HCT116 (cell line): ENCODE measurements around the gene PNMA6E.

Source experiments
- EGR1 ChIP-seq: IDR thresholded peaks from 2 replicates; pipeline ENCODE4 v1.6.1; 2012; ENCODE audit warnings: low read depth
- EZH2phosphoT487 ChIP-seq: fragments of 200-600 bp; IDR thresholded peaks from 2 replicates; pipeline ENCODE4 v1.6.1; 2018; ENCODE audit warnings: antibody characterized with exemption, borderline replicate concordance
- FOSL1 ChIP-seq: IDR thresholded peaks from 2 replicates; pipeline ENCODE4 v1.6.1; 2012; ENCODE audit warnings: low read depth
- JUND ChIP-seq: IDR thresholded peaks from 2 replicates; pipeline ENCODE4 v1.6.1; 2012
- POLR2A ChIP-seq: IDR thresholded peaks from 2 replicates; pipeline ENCODE4 v1.7.0; 2011; ENCODE audit warnings: borderline replicate concordance; ENCODE audit not compliant: insufficient read depth, insufficient read length; ENCODE audit errors: extremely low read depth
- POLR2AphosphoS5 ChIP-seq: IDR thresholded peaks from 2 replicates; pipeline ENCODE4 v1.6.1; 2011; ENCODE audit warnings: mild to moderate bottlenecking, low read depth, low read length, moderate library complexity
- SP1 ChIP-seq: IDR thresholded peaks from 2 replicates; pipeline ENCODE4 v1.6.1; 2012; ENCODE audit warnings: low read depth
- TCF7L2 ChIP-seq: IDR thresholded peaks from 2 replicates; pipeline ENCODE4 v1.7.0; 2011; ENCODE audit warnings: borderline replicate concordance, inconsistent platforms; ENCODE audit not compliant: insufficient read depth, insufficient read length; ENCODE audit errors: extremely low read depth
- YY1 ChIP-seq: IDR thresholded peaks from 2 replicates; pipeline ENCODE4 v1.6.1; 2011; ENCODE audit warnings: low read length, low read depth, moderate library complexity, mild to moderate bottlenecking; ENCODE audit not compliant: insufficient replicate concordance; ENCODE audit errors: extremely low read depth
- ZBTB33 ChIP-seq: IDR thresholded peaks from 2 replicates; pipeline ENCODE4 v1.6.1; 2011; ENCODE audit warnings: mild to moderate bottlenecking, low read length, moderate library complexity; ENCODE audit not compliant: insufficient replicate concordance; ENCODE audit errors: extremely low read depth
- ZFX ChIP-seq: fragments of 450-650 bp; IDR thresholded peaks from 2 replicates; pipeline ENCODE4 v1.6.1; 2017
- TF ChIP-seq, protein P1 (sequence below), 3 experiments: fragments of 200-600 bp in 1 of 3; sonication (generic) in 1 of 3; IDR thresholded peaks in 2 of 3; conservative IDR thresholded peaks in 1 of 3; 2 replicates each; pipeline ENCODE4 v1.5.1; 2012 to 2017; ENCODE audit warnings: low read depth in 2 of 3, low read length in 2 of 3, antibody characterized with exemption in 1 of 3, borderline replicate concordance in 1 of 3, control low read depth in 1 of 3, mild to moderate bottlenecking in 1 of 3, mixed read lengths in 1 of 3, mixed run types in 1 of 3, moderate library complexity in 1 of 3; ENCODE audit not compliant: insufficient read depth in 1 of 3
- TF ChIP-seq, protein P2 (sequence below): IDR thresholded peaks from 2 replicates; pipeline ENCODE4 v1.6.1; 2012

- TF ChIP-seq JUND (no peak), EGR1 (no peak), FOSL1 (no peak), YY1 (no peak), POLR2AphosphoS5 (no peak), POLR2A (no peak), ZFX (no peak), TCF7L2 (no peak), SP1 (no peak), EZH2phosphoT487 (no peak), ZBTB33 (no peak)
- TF ChIP-seq, protein P1, sequence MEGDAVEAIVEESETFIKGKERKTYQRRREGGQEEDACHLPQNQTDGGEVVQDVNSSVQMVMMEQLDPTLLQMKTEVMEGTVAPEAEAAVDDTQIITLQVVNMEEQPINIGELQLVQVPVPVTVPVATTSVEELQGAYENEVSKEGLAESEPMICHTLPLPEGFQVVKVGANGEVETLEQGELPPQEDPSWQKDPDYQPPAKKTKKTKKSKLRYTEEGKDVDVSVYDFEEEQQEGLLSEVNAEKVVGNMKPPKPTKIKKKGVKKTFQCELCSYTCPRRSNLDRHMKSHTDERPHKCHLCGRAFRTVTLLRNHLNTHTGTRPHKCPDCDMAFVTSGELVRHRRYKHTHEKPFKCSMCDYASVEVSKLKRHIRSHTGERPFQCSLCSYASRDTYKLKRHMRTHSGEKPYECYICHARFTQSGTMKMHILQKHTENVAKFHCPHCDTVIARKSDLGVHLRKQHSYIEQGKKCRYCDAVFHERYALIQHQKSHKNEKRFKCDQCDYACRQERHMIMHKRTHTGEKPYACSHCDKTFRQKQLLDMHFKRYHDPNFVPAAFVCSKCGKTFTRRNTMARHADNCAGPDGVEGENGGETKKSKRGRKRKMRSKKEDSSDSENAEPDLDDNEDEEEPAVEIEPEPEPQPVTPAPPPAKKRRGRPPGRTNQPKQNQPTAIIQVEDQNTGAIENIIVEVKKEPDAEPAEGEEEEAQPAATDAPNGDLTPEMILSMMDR (IDR thresholded peaks at IDR 0.05 in 2 of 3, conservative IDR thresholded peaks at IDR 0.05 in 1 of 3; ENCODE audit: borderline replicate concordance in 1 of 3, insufficient read depth in 1 of 3, low read depth in 2 of 3, low read length in 2 of 3) = no peak
- TF ChIP-seq, protein P2, sequence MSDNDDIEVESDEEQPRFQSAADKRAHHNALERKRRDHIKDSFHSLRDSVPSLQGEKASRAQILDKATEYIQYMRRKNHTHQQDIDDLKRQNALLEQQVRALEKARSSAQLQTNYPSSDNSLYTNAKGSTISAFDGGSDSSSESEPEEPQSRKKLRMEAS = no peak
Observed at GRCh38 chrX:153372949-153373348, 28.2 kb downstream of the PNMA6E start.
